Fibroblast of lung (primary cell): ENCODE data around the gene RETREG2. TPM values are rescaled to one million over a fixed set of nuclear protein-coding genes. Genes with fewer than 3 reads are reported as not detected.

Source experiments
- DNase-seq, 2 donors: peaks; one replicate each; pipeline versions ENCODE4 v3.0.0 to v3.0.0-alpha.2; 2010; ENCODE audit warnings: low read depth in 2 of 2
- H2AFZ ChIP-seq: 2 replicates; pipeline ENCODE4 v1.5.1; 2012; ENCODE audit warnings: low read length, control low read depth, inconsistent platforms
- H3K27ac ChIP-seq: 2 replicates; pipeline ENCODE4 v1.5.1; 2011; ENCODE audit warnings: low read length, control low read depth; ENCODE audit not compliant: insufficient read depth
- H3K27me3 ChIP-seq: 2 replicates; pipeline ENCODE4 v1.5.1; 2011; ENCODE audit warnings: mild to moderate bottlenecking, low read length; ENCODE audit not compliant: control insufficient read depth, insufficient read depth
- H3K36me3 ChIP-seq: 2 replicates; pipeline ENCODE4 v1.5.1; 2011; ENCODE audit warnings: low read length; ENCODE audit not compliant: control insufficient read depth, insufficient read depth
- H3K4me1 ChIP-seq: 2 replicates; pipeline ENCODE4 v1.5.1; 2011; ENCODE audit warnings: low read length; ENCODE audit not compliant: control insufficient read depth, insufficient read depth; ENCODE audit errors: extremely low read depth
- H3K4me2 ChIP-seq: 2 replicates; pipeline ENCODE4 v1.5.1; 2011; ENCODE audit warnings: low read length, control low read depth; ENCODE audit not compliant: insufficient read depth; ENCODE audit errors: extremely low read depth
- H3K4me3 ChIP-seq, 4 experiments: fragments of 200-600 bp in 1 of 4; sonication (generic) in 1 of 4; replicated peaks in 1 of 4; 2 replicates each; pipeline ENCODE4 v1.5.1; 2011 to 2016; ENCODE audit warnings: low read length in 4 of 4, low read depth in 3 of 4, mild to moderate bottlenecking in 3 of 4, control low read depth in 2 of 4, inconsistent platforms in 1 of 4, mixed read lengths in 1 of 4; ENCODE audit not compliant: insufficient read depth in 1 of 4; ENCODE audit errors: control extremely low read depth in 1 of 4
- H3K79me2 ChIP-seq: 2 replicates; pipeline ENCODE4 v1.5.1; 2012; ENCODE audit warnings: mild to moderate bottlenecking, low read length, inconsistent platforms; ENCODE audit not compliant: control insufficient read depth, insufficient read depth
- H3K9ac ChIP-seq: 2 replicates; pipeline ENCODE4 v1.5.1; 2011; ENCODE audit warnings: mild to moderate bottlenecking, low read length, control low read depth; ENCODE audit not compliant: insufficient read depth
- H3K9me3 ChIP-seq: 2 replicates; pipeline ENCODE4 v1.5.1; 2012; ENCODE audit warnings: low read depth, low read length; ENCODE audit not compliant: control insufficient read depth, insufficient read depth
- H4K20me1 ChIP-seq: 2 replicates; pipeline ENCODE4 v1.5.1; 2011; ENCODE audit warnings: low read length; ENCODE audit not compliant: control insufficient read depth, insufficient read depth; ENCODE audit errors: extremely low read depth
- EZH2 ChIP-seq: IDR thresholded peaks from 2 replicates; pipeline ENCODE4 v1.5.1; 2012; ENCODE audit warnings: low read length, control low read depth, mild to moderate bottlenecking; ENCODE audit errors: missing control alignments
- polyA plus RNA-seq, 2 donors: library from polyadenylated mRNA; depleted of rRNA in 1 of 2; stranded (reverse) in 1 of 2; unstranded in 1 of 2; fragments of >200 nt; gene quantifications; 2 replicates each; pipeline ENCODE4 v1.2.1, GENCODE V29; 2011 to 2012; ENCODE audit warnings: missing spikeins in 1 of 2
- total RNA-seq: library from RNA; depleted of rRNA; stranded (reverse); fragments of >200 nt; gene quantifications from 2 replicates; pipeline ENCODE4 v1.2.1, GENCODE V29; 2014
- TF ChIP-seq, protein P1 (sequence below), 2 donors: IDR thresholded peaks in 1 of 2; conservative IDR thresholded peaks in 1 of 2; 1 replicate in 1 of 2; 2 replicates in 1 of 2; pipeline ENCODE4 v1.5.1; 2011 to 2012; ENCODE audit warnings: low read length in 2 of 2, control low read depth in 1 of 2, inconsistent platforms in 1 of 2, low read depth in 1 of 2, mild to moderate bottlenecking in 1 of 2

Gene RETREG2
- total and polyA plus RNA-seq, 2 donors (not counting 1 experiment from before 2014, with no cell fraction given), result 64.6 to 88.7 TPM

DNA sequence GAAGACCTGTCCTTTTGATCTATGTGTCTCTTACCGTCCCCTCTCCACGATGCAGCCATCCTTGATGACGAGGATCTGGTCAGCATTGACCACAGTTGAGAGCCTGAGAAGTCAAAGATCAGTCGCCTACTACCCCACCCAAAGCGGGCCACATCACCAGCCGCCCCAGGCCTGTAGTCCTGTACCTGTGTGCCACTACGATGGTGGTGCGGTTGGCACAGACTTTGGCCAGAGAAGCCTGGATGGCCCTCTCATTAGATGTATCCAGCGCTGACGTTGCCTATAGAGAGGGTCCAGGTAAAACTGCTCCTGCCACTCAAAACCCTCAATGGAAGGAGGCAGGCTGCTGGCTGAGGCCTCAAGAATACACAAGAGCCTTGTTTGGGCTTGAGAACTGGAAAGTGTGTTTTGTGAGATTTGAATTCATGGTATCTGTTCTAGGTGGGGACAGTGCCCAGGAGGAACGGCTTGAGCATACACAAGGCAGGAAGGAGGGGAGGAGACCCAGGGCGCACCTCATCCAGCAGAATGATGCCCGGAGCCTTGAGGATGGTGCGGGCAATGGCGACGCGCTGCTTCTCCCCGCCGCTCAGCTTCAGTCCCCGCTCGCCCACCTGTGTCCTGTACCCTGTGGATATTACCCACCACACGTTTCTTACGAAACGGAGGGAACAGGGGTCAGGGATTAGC lies 32.3 kb downstream of the RETREG2 start:
- Histone ChIP-seq H2AFZ (no peak overlapping the region), H3K4me2 (no peak overlapping the region), H3K36me3 (peaks cover 33% of the 10 kb centered on the region), H4K20me1 (no peaks in the 10 kb centered on the region), H3K27ac (no peak overlapping the region), H3K9ac (no peak overlapping the region), H3K79me2 (peaks cover 2% of the 10 kb centered on the region), H3K4me1 (peaks cover 16% of the 10 kb centered on the region), H3K27me3 (no peaks in the 10 kb centered on the region), H3K9me3 (no peaks in the 10 kb centered on the region), H3K4me3 (no peak overlapping the region)
- DNase-seq, result no peak
- no peak for TF ChIP-seq EZH2
- TF ChIP-seq, protein P1, sequence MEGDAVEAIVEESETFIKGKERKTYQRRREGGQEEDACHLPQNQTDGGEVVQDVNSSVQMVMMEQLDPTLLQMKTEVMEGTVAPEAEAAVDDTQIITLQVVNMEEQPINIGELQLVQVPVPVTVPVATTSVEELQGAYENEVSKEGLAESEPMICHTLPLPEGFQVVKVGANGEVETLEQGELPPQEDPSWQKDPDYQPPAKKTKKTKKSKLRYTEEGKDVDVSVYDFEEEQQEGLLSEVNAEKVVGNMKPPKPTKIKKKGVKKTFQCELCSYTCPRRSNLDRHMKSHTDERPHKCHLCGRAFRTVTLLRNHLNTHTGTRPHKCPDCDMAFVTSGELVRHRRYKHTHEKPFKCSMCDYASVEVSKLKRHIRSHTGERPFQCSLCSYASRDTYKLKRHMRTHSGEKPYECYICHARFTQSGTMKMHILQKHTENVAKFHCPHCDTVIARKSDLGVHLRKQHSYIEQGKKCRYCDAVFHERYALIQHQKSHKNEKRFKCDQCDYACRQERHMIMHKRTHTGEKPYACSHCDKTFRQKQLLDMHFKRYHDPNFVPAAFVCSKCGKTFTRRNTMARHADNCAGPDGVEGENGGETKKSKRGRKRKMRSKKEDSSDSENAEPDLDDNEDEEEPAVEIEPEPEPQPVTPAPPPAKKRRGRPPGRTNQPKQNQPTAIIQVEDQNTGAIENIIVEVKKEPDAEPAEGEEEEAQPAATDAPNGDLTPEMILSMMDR (conservative IDR thresholded peaks at IDR 0.05 in 1 of 2, IDR thresholded peaks at IDR 0.05 in 1 of 2; ENCODE audit: low read depth in 1 of 2, low read length in 2 of 2), result no peak

DNA sequence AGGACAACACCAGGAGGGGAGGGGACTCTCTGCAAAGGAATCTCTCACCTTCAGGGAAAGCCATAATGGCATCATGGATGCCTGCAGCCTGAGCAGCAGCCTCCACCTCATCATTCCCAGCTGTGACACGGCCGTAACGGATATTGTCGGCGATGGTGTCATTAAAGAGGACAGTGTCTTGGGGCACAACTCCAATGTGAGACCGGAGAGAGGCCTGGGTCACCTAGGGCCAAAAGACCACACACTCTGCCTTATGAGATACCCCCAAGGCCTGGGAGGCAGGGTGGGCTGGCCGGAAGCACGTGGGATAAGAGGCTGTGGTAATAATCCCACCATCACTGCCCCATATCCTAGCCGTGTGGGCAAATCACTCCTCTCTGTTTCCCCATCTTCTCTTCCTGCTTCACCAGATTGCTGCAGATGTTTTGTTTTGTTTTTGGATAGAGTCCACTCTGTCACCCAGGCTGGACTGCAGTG lies 32.8 kb downstream of the RETREG2 start:
- peaks cover 16% of the 10 kb centered on the region for H3K4me1 ChIP-seq
- H3K4me3 ChIP-seq, result no peak overlapping the region
- no peak overlapping the region for H3K9ac ChIP-seq
- no peak overlapping the region for H2AFZ ChIP-seq
- no peaks in the 10 kb centered on the region for H4K20me1 ChIP-seq
- H3K27me3 ChIP-seq, result no peaks in the 10 kb centered on the region
- H3K9me3 ChIP-seq, result no peaks in the 10 kb centered on the region
- no peak overlapping the region for H3K27ac ChIP-seq
- no peak for TF ChIP-seq EZH2
- TF ChIP-seq, protein P1 (conservative IDR thresholded peaks at IDR 0.05 in 1 of 2, IDR thresholded peaks at IDR 0.05 in 1 of 2; ENCODE audit: low read depth in 1 of 2, low read length in 2 of 2), result no peak
- DNase-seq, result no peak
- H3K79me2 ChIP-seq, result peaks cover 2% of the 10 kb centered on the region
- H3K36me3 ChIP-seq, result peaks cover 33% of the 10 kb centered on the region
- no peak overlapping the region for H3K4me2 ChIP-seq

DNA sequence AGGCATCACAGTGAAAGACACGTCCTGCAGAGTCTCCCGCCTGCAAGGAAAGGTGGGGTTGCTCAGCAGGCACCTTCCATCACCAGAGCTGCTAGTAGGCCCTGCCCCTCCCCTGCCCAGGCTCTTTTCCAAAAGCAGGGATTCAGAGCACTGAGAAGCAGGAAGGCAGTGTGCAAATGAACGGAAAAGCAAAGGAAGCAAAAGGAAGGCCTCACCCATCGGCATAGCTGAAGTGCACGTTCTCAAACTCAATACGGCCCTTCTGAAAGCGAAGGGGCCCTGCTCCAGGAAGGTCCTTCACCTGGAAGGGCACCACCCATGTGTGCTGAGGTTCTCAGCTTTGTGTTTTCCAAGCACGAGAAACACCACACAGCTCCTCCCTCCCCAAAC lies 34.9 kb downstream of the RETREG2 start:
- Histone ChIP-seq H2AFZ (no peak overlapping the region), H3K4me3 (no peak overlapping the region), H3K79me2 (no peaks in the 10 kb centered on the region), H4K20me1 (no peaks in the 10 kb centered on the region), H3K36me3 (peaks cover 34% of the 10 kb centered on the region), H3K4me1 (peaks cover 12% of the 10 kb centered on the region), H3K27ac (no peak overlapping the region), H3K4me2 (no peak overlapping the region), H3K9ac (no peak overlapping the region), H3K27me3 (no peaks in the 10 kb centered on the region), H3K9me3 (no peaks in the 10 kb centered on the region)
- DNase-seq, result no peak
- TF ChIP-seq, protein P1 (conservative IDR thresholded peaks at IDR 0.05 in 1 of 2, IDR thresholded peaks at IDR 0.05 in 1 of 2; ENCODE audit: low read depth in 1 of 2, low read length in 2 of 2), result no peak
- TF ChIP-seq EZH2, result no peak
